GM12892 (cell line): Measurements from ENCODE around the gene RHNO1.

Experiments used
- POLR2A ChIP-seq: IDR thresholded peaks from 2 replicates; pipeline ENCODE4 v1.6.1; 2011; ENCODE audit warnings: low read depth, low read length, control low read depth
- POLR2AphosphoS5 ChIP-seq: IDR thresholded peaks from 2 replicates; pipeline ENCODE4 v1.6.1; 2011; ENCODE audit warnings: low read depth, low read length, control low read depth
- TAF1 ChIP-seq: IDR thresholded peaks from 2 replicates; pipeline ENCODE4 v1.6.1; 2011; ENCODE audit warnings: low read depth, mild to moderate bottlenecking, control low read depth, low read length, borderline replicate concordance

- TF ChIP-seq POLR2AphosphoS5 = no peak
- no peak for TF ChIP-seq POLR2A
- no peak for TF ChIP-seq TAF1
Observed at GRCh38 chr12:2897418-2897817, 20.4 kb downstream of the RHNO1 start.
